Measurements from ENCODE around the gene MEF2D. TPM values are rescaled to one million over a fixed set of nuclear protein-coding genes. Genes with fewer than 3 reads are reported as not detected.

Gene MEF2D
- total RNA-seq, 1 donor from 2014 or later, result 60.8 TPM

- H3K27ac ChIP-seq, result no peak overlapping the region
- intact Hi-C loops (cut with DNase I), result no loop called here
- H3K4me3 ChIP-seq, result peak overlapping the region; percentile 34
These were observed 80.1 kb downstream of the MEF2D start for GRCh38 chr1:156420205-156421061.

GRCh38 chr1:156419854-156420204, 80.7 kb downstream of the MEF2D start:
- ATAC-seq (no peak), DNase-seq (no peak)
- Histone ChIP-seq H3K27ac (no peak overlapping the region), H3K4me3 (peak overlapping the region; percentile 34), H3K9me3 (no peaks in the 10 kb centered on the region), H3K27me3 (peaks cover 89% of the 10 kb centered on the region), H3K36me3 (no peaks in the 10 kb centered on the region), H3K4me1 (peaks cover 24% of the 10 kb centered on the region)
- intact Hi-C loops (cut with DNase I), result no loop called here
- peak; percentile 19 for TF ChIP-seq CTCF (IDR thresholded peaks at IDR 0.05)

More at GRCh38 chr1:156420205-156421061, 80.1 kb downstream of the MEF2D start:
- Histone ChIP-seq H3K4me1 (peaks cover 24% of the 10 kb centered on the region), H3K27me3 (peaks cover 87% of the 10 kb centered on the region), H3K9me3 (no peaks in the 10 kb centered on the region), H3K36me3 (no peaks in the 10 kb centered on the region)
- DNase-seq (no peak), ATAC-seq (no peak)
- TF ChIP-seq CTCF (IDR thresholded peaks at IDR 0.05), result no peak

- TF ChIP-seq CTCF (IDR thresholded peaks at IDR 0.05), result no peak
- ATAC-seq (no peak), DNase-seq (no peak)
- H3K4me1 ChIP-seq, result peaks cover 24% of the 10 kb centered on the region
- no peak overlapping the region for H3K27ac ChIP-seq
- peaks cover 96% of the 10 kb centered on the region for H3K27me3 ChIP-seq
- intact Hi-C loops (cut with DNase I), result no loop called here
- H3K9me3 ChIP-seq, result no peaks in the 10 kb centered on the region
- H3K4me3 ChIP-seq, result no peak overlapping the region
- no peaks in the 10 kb centered on the region for H3K36me3 ChIP-seq
These were observed 82.0 kb downstream of the MEF2D start for GRCh38 chr1:156418416-156419070.

- H3K36me3 ChIP-seq, result no peaks in the 10 kb centered on the region
- no peak for TF ChIP-seq CTCF (IDR thresholded peaks at IDR 0.05)
- intact Hi-C loops (cut with DNase I), result no loop called here
- H3K27me3 ChIP-seq, result peaks cover 90% of the 10 kb centered on the region
- DNase-seq (no peak), ATAC-seq (no peak)
- H3K9me3 ChIP-seq, result no peaks in the 10 kb centered on the region
- no peak overlapping the region for H3K27ac ChIP-seq
- no peak overlapping the region for H3K4me3 ChIP-seq
- H3K4me1 ChIP-seq, result peaks cover 24% of the 10 kb centered on the region
These were observed 83.1 kb downstream of the MEF2D start for GRCh38 chr1:156417401-156418020.

GRCh38 chr1:156416993-156417392, 83.6 kb downstream of the MEF2D start:
- no peaks in the 10 kb centered on the region for H3K9me3 ChIP-seq
- DNase-seq (no peak), ATAC-seq (no peak)
- H3K36me3 ChIP-seq, result no peaks in the 10 kb centered on the region
- H3K27ac ChIP-seq, result no peak overlapping the region
- H3K4me1 ChIP-seq, result peaks cover 24% of the 10 kb centered on the region
- intact Hi-C loops (cut with DNase I), result no loop called here
- no peak for TF ChIP-seq CTCF (IDR thresholded peaks at IDR 0.05)
- no peak overlapping the region for H3K4me3 ChIP-seq
- peaks cover 88% of the 10 kb centered on the region for H3K27me3 ChIP-seq
